Activated T-cell treated with anti-CD3 and anti-CD28 coated beads, Interleukin-2, amount 50 U/mL, for 24 hours (primary cell): Measurements from ENCODE around the gene LEPROT.
"Not testable (repeated sequence)": the region's sequence is repeated elsewhere in the genome, so short reads cannot be mapped to it uniquely, and the experiment has no call there.

Experiments
- DNase-seq: peaks from one replicate; pipeline ENCODE4 v3.0.0-alpha.2; 2020
- H3K27ac Mint-ChIP-seq: 2 replicates; pipeline ENCODE4 v1.8.0; 2020; ENCODE audit warnings: mild to moderate bottlenecking, mixed read lengths
- H3K27me3 Mint-ChIP-seq: 2 replicates; pipeline ENCODE4 v1.8.0; 2020; ENCODE audit warnings: mixed read lengths
- H3K36me3 Mint-ChIP-seq: 2 replicates; pipeline ENCODE4 v1.8.0; 2020; ENCODE audit warnings: low read depth, mixed read lengths
- H3K4me1 Mint-ChIP-seq: 2 replicates; pipeline ENCODE4 v1.8.0; 2020; ENCODE audit warnings: low read depth, mixed read lengths
- H3K4me3 Mint-ChIP-seq: 2 replicates; pipeline ENCODE4 v1.8.0; 2020; ENCODE audit warnings: mild to moderate bottlenecking, moderate library complexity, mixed read lengths
- H3K9me3 Mint-ChIP-seq: 2 replicates; pipeline ENCODE4 v1.8.0; 2020; ENCODE audit warnings: mixed read lengths

LEPROT gene

DNA sequence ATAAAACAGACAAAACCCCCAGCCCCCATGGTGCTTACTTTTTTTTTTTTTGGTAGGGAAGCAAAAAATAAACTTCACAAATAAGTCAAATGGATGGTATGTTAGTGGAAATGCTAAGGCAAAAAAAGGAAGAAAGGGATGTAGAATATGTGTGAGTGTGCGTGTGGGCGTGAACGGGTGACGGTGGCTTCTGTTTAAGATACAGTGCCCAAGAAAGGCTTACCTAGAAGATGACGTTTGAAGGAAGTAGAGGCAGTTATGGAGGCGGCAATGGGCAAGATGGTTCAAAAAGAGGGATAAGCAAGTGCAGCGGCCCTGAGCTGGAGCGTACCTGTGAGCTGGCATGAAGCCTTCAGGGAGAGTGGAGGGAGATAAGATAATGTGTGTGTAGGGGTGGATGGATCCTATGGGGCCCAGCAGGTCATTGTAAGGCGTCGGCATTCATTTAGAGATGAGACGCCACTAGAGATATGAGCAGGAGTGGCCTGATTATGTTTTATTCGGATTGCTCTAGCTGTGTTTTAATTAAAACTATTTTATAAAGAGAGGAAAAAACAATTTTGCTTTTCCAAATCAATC, 19.9 kb downstream of the LEPROT start:
- no peaks in the 10 kb centered on the region for H3K4me1 Mint-ChIP-seq
- H3K9me3 Mint-ChIP-seq: no peaks in the 10 kb centered on the region
- DNase-seq: no peak
- peaks cover 3% of the 10 kb centered on the region for H3K36me3 Mint-ChIP-seq
- no peak overlapping the region for H3K4me3 Mint-ChIP-seq
- no peaks in the 10 kb centered on the region for H3K27me3 Mint-ChIP-seq
- H3K27ac Mint-ChIP-seq: no peak overlapping the region

DNA sequence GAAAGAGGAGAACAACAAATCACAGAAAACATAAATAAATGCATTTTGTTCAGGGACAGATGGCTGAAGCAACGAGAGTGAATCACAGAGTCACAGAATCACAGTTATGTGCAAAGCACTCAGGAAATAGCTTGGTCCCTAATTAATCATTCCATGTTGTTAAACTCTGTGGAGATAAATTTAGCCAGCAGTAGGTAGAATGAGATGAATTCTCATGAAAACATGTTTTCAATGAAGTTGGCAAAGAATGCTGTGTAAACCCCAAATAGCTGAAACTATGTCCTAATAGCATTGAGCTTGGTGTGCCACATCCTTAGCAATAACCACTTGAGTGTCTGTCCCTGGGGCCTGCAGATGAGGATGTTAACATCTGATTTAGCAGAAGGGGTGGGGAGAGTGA, 20.4 kb downstream of the LEPROT start:
- Mint-ChIP-seq H3K36me3 (peaks cover 3% of the 10 kb centered on the region), H3K27ac (no peak overlapping the region), H3K4me3 (no peak overlapping the region), H3K4me1 (no peaks in the 10 kb centered on the region), H3K9me3 (no peaks in the 10 kb centered on the region), H3K27me3 (no peaks in the 10 kb centered on the region)
- DNase-seq: no peak

DNA sequence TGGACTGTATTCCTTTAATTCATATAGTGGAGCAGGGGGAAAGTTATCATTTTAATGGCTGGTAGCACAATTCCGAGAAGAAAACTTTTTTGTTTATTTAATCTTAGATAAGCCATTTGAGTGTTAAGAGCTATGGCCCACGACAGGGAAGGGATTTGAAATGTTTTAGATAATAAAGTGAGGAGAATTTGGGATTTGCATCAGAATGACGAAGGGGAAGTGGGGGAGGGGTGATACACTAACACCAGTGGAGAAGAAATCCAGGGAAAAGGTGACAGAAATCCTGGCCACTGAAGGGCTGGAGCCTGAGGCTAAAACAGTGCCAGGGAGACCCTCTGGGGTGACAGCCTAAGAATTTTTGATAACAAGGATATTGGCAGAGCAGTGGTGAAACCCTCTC, 21.0 kb downstream of the LEPROT start:
- H3K9me3 Mint-ChIP-seq: no peaks in the 10 kb centered on the region
- no peak overlapping the region for H3K27ac Mint-ChIP-seq
- H3K4me1 Mint-ChIP-seq: no peaks in the 10 kb centered on the region
- DNase-seq: no peak
- no peaks in the 10 kb centered on the region for H3K36me3 Mint-ChIP-seq
- no peak overlapping the region for H3K4me3 Mint-ChIP-seq
- H3K27me3 Mint-ChIP-seq: no peaks in the 10 kb centered on the region

DNA sequence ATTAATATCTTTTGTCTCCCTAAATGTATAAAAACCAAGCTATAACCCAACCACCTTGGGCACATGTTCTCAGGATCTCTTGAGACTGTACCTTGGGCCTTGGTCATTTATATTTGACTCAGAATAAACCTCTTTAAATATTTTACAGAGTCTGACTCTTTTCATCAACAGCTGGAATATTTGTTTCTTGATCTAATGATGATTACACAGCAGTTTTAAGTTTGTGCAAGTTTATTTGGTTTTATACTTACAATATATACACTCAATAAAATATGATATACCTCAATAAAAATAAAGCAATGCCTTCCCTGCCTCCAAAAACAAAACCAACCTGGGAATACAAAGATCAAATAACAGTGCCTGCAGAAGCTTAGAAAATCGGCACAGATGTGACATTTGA, 22.0 kb downstream of the LEPROT start:
- Mint-ChIP-seq H3K27ac (no peak overlapping the region), H3K4me1 (no peaks in the 10 kb centered on the region)

DNA sequence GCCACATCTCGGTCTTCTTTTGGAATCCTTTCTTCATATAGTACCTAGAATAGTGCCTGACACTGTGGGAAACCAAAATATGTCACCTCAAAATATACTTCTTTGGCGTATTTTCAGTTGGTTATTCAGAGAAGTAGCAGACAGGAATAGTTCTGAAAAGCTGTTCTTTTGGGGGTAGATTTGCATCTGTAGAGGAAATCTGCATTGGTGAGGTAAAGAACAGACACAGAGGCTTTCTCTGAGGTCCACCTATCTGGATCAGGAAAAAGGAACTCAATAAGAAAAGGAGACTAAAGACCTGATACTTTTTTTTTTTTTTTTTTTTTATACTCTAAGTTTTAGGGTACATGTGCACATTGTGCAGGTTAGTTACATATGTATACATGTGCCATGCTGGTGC, 23.2 kb downstream of the LEPROT start:
- H3K9me3 Mint-ChIP-seq: no peaks in the 10 kb centered on the region
- H3K27ac Mint-ChIP-seq: no peak overlapping the region
- no peak for DNase-seq
- no peak overlapping the region for H3K4me3 Mint-ChIP-seq
- H3K4me1 Mint-ChIP-seq: no peaks in the 10 kb centered on the region
- no peaks in the 10 kb centered on the region for H3K27me3 Mint-ChIP-seq
- H3K36me3 Mint-ChIP-seq: no peaks in the 10 kb centered on the region

More for the DNA sequence above, 22.0 kb downstream of the LEPROT start:
- Mint-ChIP-seq H3K4me3 (no peak overlapping the region), H3K27me3 (no peaks in the 10 kb centered on the region), H3K9me3 (no peaks in the 10 kb centered on the region), H3K36me3 (no peaks in the 10 kb centered on the region)
- DNase-seq: no peak

- no peaks in the 10 kb centered on the region for H3K9me3 Mint-ChIP-seq
- no peaks in the 10 kb centered on the region for H3K4me1 Mint-ChIP-seq
- no peak overlapping the region for H3K27ac Mint-ChIP-seq
- no peak overlapping the region for H3K4me3 Mint-ChIP-seq
- DNase-seq: no peak
- H3K36me3 Mint-ChIP-seq: no peaks in the 10 kb centered on the region
- no peaks in the 10 kb centered on the region for H3K27me3 Mint-ChIP-seq
These were observed 23.7 kb downstream of the LEPROT start for GRCh38 chr1:65444128-65444640.

DNA sequence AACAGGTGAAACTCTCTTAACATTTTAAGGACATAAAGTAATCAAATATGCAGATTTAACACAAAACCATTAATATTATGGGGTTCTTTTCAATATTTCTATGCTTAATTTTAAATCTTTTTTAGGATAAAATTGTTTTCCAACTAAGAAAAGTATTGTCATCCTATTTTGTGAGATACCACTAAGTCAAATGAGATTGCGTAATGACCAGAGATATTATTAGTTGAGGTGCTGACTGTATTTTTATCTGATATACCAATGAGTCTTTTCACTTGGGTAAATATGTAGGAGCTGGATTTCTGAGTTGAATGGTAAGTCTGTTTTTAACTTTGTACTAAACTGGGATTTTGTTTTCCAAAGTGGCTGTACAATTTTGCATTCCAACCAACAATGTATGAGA, 25.4 kb downstream of the LEPROT start:
- no peaks in the 10 kb centered on the region for H3K27me3 Mint-ChIP-seq
- no peaks in the 10 kb centered on the region for H3K36me3 Mint-ChIP-seq
- H3K4me1 Mint-ChIP-seq: no peaks in the 10 kb centered on the region
- H3K9me3 Mint-ChIP-seq: no peaks in the 10 kb centered on the region
- H3K4me3 Mint-ChIP-seq: no peak overlapping the region
- no peak overlapping the region for H3K27ac Mint-ChIP-seq
- no peak for DNase-seq

DNA sequence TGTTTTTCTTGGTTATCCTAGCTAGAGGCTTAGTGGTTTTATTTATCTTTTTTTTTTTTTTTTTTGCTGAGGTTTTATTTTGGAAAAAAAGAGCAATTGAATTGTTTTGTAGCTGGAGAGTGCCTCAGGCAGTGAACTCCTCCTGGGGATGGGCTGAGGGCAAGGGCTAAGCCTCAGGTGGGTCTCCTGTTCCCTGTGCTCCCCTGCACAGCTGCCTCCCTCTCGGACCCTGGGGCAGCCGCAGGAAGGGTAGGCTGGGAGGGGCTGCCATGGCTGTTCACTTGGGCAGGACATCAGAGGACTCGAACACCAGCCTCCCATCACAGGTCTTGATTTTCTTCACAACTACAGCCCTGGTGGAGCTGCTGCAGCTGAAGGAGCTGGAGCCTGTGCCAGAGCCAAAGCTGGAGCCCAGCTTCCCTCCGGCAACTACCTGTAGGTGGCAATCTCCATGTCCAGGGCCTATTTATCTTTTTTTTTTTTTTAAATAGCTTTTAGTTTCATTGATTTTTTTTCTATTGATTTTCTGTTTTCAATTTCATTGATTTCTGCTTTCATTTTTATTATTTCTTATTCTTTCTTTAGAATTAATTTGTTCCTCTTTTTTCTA, 28.9 kb downstream of the LEPROT start:
- Mint-ChIP-seq H3K9me3 (peaks cover 2% of the 10 kb centered on the region), H3K4me3 (no peak overlapping the region), H3K36me3 (no peaks in the 10 kb centered on the region), H3K4me1 (no peaks in the 10 kb centered on the region), H3K27ac (no peak overlapping the region), H3K27me3 (no peaks in the 10 kb centered on the region)
- no peak for DNase-seq

DNA sequence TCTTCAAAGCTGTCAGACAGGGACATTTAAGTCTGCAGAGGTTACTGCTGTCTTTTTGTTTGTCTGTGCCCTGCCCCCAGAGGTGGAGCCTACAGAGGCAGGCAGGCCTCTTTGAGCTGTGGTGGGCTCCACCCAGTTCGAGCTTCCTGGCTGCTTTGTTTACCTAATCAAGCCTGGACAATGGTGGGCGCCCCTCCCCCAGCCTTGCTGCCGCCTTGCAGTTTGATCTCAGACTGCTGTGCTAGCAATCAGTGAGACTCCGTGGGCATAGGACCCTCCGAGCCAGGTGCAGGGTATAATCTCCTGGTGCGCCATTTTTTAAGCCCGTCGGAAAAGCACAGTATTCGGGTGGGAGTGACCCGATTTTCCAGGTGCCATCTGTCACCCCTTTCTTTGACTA, 35.2 kb downstream of the LEPROT start:
- H3K27ac Mint-ChIP-seq, DNase-seq, H3K4me3 Mint-ChIP-seq, H3K27me3 Mint-ChIP-seq, H3K36me3 Mint-ChIP-seq, H3K9me3 Mint-ChIP-seq: not testable (repeated sequence)
- peaks cover 16% of the 10 kb centered on the region for H3K4me1 Mint-ChIP-seq

GRCh38 chr1:65456481-65456880, 36.0 kb downstream of the LEPROT start:
- peaks cover 10% of the 10 kb centered on the region for H3K9me3 Mint-ChIP-seq
- H3K36me3 Mint-ChIP-seq: no peaks in the 10 kb centered on the region

DNA sequence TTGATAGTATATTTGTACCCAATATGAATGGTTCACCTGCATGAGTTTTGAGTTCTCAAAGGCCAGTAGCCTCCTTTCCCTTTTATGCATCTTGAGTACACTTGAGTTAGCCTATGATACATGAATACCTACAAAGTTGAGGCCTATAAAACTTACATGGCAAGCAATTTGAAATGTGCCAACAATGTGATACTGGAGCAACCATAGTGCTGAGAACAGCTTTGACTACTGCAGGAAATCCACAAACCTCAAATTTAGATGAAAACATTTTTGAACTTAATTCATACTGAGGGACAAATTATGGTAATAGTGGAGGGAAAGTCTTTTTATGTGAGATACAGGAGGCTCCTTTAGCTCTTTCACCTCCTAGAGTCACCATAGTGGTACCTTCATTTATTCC, 37.4 kb downstream of the LEPROT start:
- H3K4me3 Mint-ChIP-seq: no peak overlapping the region
- no peak for DNase-seq

More at GRCh38 chr1:65456481-65456880, 36.0 kb downstream of the LEPROT start:
- Mint-ChIP-seq H3K4me3 (no peak overlapping the region), H3K27ac (no peak overlapping the region), H3K27me3 (no peaks in the 10 kb centered on the region), H3K4me1 (peaks cover 16% of the 10 kb centered on the region)
- no peak for DNase-seq

DNA sequence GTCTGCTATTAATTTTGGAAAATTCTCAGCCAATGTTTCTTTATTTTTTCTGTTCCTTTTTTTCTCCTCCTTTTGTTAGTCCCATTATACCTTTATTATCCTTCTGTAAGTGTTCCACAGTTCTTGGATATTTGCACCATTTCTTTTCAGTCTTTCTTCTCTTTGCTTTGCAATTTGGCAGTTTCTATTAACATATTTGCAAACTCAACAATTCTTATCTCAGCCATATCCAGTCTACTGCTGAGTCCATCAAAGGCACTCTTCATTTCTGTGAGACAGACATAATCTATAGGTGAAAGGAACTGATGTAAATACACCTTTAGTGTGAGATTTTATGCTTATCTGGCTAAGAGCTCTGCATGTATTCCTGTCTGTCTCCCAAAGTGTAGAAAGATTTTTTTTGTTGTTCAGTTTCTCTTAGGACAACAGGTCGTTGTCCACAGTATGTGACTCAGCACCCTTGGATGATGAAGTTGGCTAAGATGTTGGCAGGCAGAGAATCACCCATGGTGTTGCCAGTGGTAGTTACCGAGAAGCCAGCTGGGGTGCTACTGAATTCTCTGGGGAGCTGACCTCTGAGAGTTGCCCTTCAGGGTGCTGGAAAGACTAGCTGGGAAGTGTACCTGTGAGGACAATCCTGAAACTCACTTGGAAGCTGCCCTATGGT, 38.4 kb downstream of the LEPROT start:
- DNase-seq: no peak
- no peak overlapping the region for H3K27ac Mint-ChIP-seq
- no peak overlapping the region for H3K4me3 Mint-ChIP-seq
- peaks cover 10% of the 10 kb centered on the region for H3K9me3 Mint-ChIP-seq
- H3K4me1 Mint-ChIP-seq: peaks cover 16% of the 10 kb centered on the region
- H3K36me3 Mint-ChIP-seq: no peaks in the 10 kb centered on the region
- no peaks in the 10 kb centered on the region for H3K27me3 Mint-ChIP-seq

More for the DNA sequence above, 37.4 kb downstream of the LEPROT start:
- H3K4me1 Mint-ChIP-seq: peaks cover 16% of the 10 kb centered on the region
- H3K9me3 Mint-ChIP-seq: peaks cover 10% of the 10 kb centered on the region
- no peak overlapping the region for H3K27ac Mint-ChIP-seq
- no peaks in the 10 kb centered on the region for H3K36me3 Mint-ChIP-seq
- no peaks in the 10 kb centered on the region for H3K27me3 Mint-ChIP-seq

- peaks cover 16% of the 10 kb centered on the region for H3K4me1 Mint-ChIP-seq
- H3K27me3 Mint-ChIP-seq: no peaks in the 10 kb centered on the region
- H3K9me3 Mint-ChIP-seq: peaks cover 8% of the 10 kb centered on the region
- H3K36me3 Mint-ChIP-seq: no peaks in the 10 kb centered on the region
- H3K27ac Mint-ChIP-seq: no peak overlapping the region
- H3K4me3 Mint-ChIP-seq: no peak overlapping the region
- DNase-seq: no peak
These were observed 38.9 kb downstream of the LEPROT start for GRCh38 chr1:65459397-65459768.

GRCh38 chr1:65465837-65466236, 45.4 kb downstream of the LEPROT start:
- not testable (repeated sequence) for DNase-seq, H3K4me1 Mint-ChIP-seq, H3K9me3 Mint-ChIP-seq, H3K27ac Mint-ChIP-seq, H3K36me3 Mint-ChIP-seq, H3K27me3 Mint-ChIP-seq, H3K4me3 Mint-ChIP-seq

DNA sequence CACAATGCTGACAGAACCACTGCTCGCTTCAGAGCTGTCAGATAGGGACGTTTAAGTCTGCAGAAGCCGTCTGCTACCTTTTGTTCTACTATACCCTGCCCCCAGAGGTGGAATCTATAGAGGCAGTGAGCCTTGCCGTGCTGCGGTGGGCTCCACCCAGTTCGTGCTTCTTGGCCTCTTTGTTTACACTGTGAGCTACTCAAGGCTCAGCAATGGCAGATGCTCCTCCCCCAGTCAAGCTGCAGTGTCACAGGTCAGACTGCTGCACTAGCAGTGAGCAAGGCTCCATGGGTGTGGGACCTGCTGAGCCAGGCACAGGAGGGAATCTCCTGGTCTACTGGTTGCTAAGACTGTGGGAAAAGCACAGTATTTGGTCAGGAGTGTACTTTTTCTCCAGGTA, 47.1 kb downstream of the LEPROT start:
- H3K9me3 Mint-ChIP-seq: peaks cover 2% of the 10 kb centered on the region
- no peak overlapping the region for H3K4me3 Mint-ChIP-seq
- H3K4me1 Mint-ChIP-seq: no peaks in the 10 kb centered on the region
- H3K36me3 Mint-ChIP-seq: no peaks in the 10 kb centered on the region
- DNase-seq: no peak
- no peak overlapping the region for H3K27ac Mint-ChIP-seq
- H3K27me3 Mint-ChIP-seq: no peaks in the 10 kb centered on the region
